Lung (tissue), 12 donors: ENCODE measurements around the gene PLCH1. TPM values are rescaled to one million over a fixed set of nuclear protein-coding genes. Genes with fewer than 3 reads are reported as not detected.

Experiments used
- ATAC-seq: fragments of 200-7000 bp; cut with Tn5 transposase; one replicate; pipeline ENCODE4 v1.9.1; 2020; ENCODE audit warnings: moderate number of reproducible peaks; ENCODE audit not compliant: insufficient read depth, low FRiP score
- DNase-seq, 3 donors: peaks; one replicate each; pipeline ENCODE4 v3.0.0-alpha.2; 2013 to 2017
- H3K27ac ChIP-seq, 2 donors: one replicate each; pipeline ENCODE4 v1.5.1; 2013; ENCODE audit warnings: mild to moderate bottlenecking in 2 of 2, moderate library complexity in 2 of 2, control low read depth in 1 of 2, inconsistent platforms in 1 of 2, low read depth in 1 of 2, low read length in 1 of 2
- H3K27me3 ChIP-seq, 3 donors: one replicate each; pipeline ENCODE4 v1.5.1; 2013; ENCODE audit warnings: low read length in 2 of 3; ENCODE audit not compliant: control insufficient read depth in 3 of 3, insufficient read depth in 3 of 3
- H3K36me3 ChIP-seq, 4 donors: one replicate each; pipeline ENCODE4 v1.5.1; 2013; ENCODE audit warnings: low read length in 4 of 4, mild to moderate bottlenecking in 1 of 4, moderate library complexity in 1 of 4; ENCODE audit not compliant: control insufficient read depth in 4 of 4, insufficient read depth in 4 of 4
- H3K4me1 ChIP-seq, 5 donors: one replicate each; pipeline ENCODE4 v1.5.1; 2013; ENCODE audit warnings: low read length in 5 of 5, mild to moderate bottlenecking in 2 of 5, moderate library complexity in 1 of 5; ENCODE audit not compliant: control insufficient read depth in 5 of 5, insufficient read depth in 5 of 5
- H3K4me3 ChIP-seq: one replicate; pipeline ENCODE4 v1.5.1; 2013; ENCODE audit warnings: mild to moderate bottlenecking, control low read depth, moderate library complexity
- H3K9ac ChIP-seq, 2 donors: one replicate each; pipeline ENCODE4 v1.5.1; 2013; ENCODE audit warnings: low read length in 2 of 2, control low read depth in 1 of 2; ENCODE audit not compliant: insufficient read depth in 1 of 2
- H3K9me3 ChIP-seq, 4 donors: one replicate each; pipeline ENCODE4 v1.5.1; 2013; ENCODE audit warnings: low read length in 3 of 4, mild to moderate bottlenecking in 1 of 4, moderate library complexity in 1 of 4; ENCODE audit not compliant: control insufficient read depth in 4 of 4, insufficient read depth in 3 of 4
- CTCF ChIP-seq: IDR thresholded peaks from 2 replicates; pipeline ENCODE4 v1.5.1; 2012; ENCODE audit warnings: mild to moderate bottlenecking; ENCODE audit errors: control extremely low read depth, extremely low read depth
- WGBS, 2 donors: extraction: QIAGEN DNeasy Blood & Tissue Kit; methylation state at CpG; one replicate each; pipeline ENCODE4 v1.1.7; 2013; 5-methylcytosine and 5-hydroxymethylcytosine counted together
- polyA plus RNA-seq, 2 donors: library from polyadenylated mRNA; stranded (reverse); fragments of 200-250 nt; gene quantifications; one replicate each; pipeline ENCODE4 v1.2.1, GENCODE V29; 2013
- total RNA-seq, 2 donors: library from RNA; depleted of rRNA in 1 of 2; stranded (reverse); fragments of >200 nt in 1 of 2; gene quantifications; one replicate each; pipeline ENCODE4 v1.2.1, GENCODE V29; 2014 to 2021
- donor health status: control.
- donor health status: control.
- donor health status: Bipolar disorder and iron deficiency.
- donor health status: healthy.
- donor health status: DM: yes; HTN: yes; CAD: no.

PLCH1 gene
- total and polyA plus RNA-seq, 4 donors: 2.5 to 22.8 (median 9.1) TPM

- H3K4me1 ChIP-seq: peaks cover 0 to 40% (median 13%) of the 10 kb centered on the region in 5 donors
- H3K4me3 ChIP-seq: no peak overlapping the region
- no peaks in the 10 kb centered on the region for H3K27me3 ChIP-seq
- no peak overlapping the region for H3K9ac ChIP-seq
- peak; percentile 81 to 93 (median 89) for DNase-seq
- TF ChIP-seq CTCF: no peak
- peak; percentile 62 for ATAC-seq
- no peaks in the 10 kb centered on the region for H3K36me3 ChIP-seq
- H3K9me3 ChIP-seq: peaks cover 0 to 4% (median 0%) of the 10 kb centered on the region in 4 donors
- no peak overlapping the region for H3K27ac ChIP-seq
These were observed 374.7 kb downstream of the PLCH1 start for GRCh38 chr3:155370198-155370597.

GRCh38 chr3:155369735-155370134 lies 375.1 kb downstream of the PLCH1 start:
- 62 to 74% methylated on average over 3 of the region's 3 CpGs for WGBS, 2 donors

GRCh38 chr3:155369244-155369643 lies 375.6 kb downstream of the PLCH1 start:
- TF ChIP-seq CTCF: no peak
- Histone ChIP-seq H3K4me1 (peaks cover 0 to 40% (median 13%) of the 10 kb centered on the region in 5 donors), H3K27ac (no peak overlapping the region), H3K9me3 (peaks cover 0 to 4% (median 0%) of the 10 kb centered on the region in 4 donors), H3K36me3 (no peaks in the 10 kb centered on the region), H3K27me3 (no peaks in the 10 kb centered on the region), H3K4me3 (no peak overlapping the region), H3K9ac (no peak overlapping the region)
- no peak for DNase-seq
- WGBS, 2 donors: 92 to 93% methylated on average over 5 of the region's 5 CpGs
- no peak for ATAC-seq

More at GRCh38 chr3:155369735-155370134, 375.1 kb downstream of the PLCH1 start:
- TF ChIP-seq CTCF: no peak
- Histone ChIP-seq H3K9ac (no peak overlapping the region), H3K27ac (no peak overlapping the region), H3K27me3 (no peaks in the 10 kb centered on the region), H3K36me3 (no peaks in the 10 kb centered on the region), H3K4me1 (peaks cover 0 to 40% (median 13%) of the 10 kb centered on the region in 5 donors), H3K4me3 (no peak overlapping the region), H3K9me3 (peaks cover 0 to 4% (median 0%) of the 10 kb centered on the region in 4 donors)
- ATAC-seq (no peak), DNase-seq (peak in 1 of 3 donors; percentile 30)

GRCh38 chr3:155368786-155369185 lies 376.1 kb downstream of the PLCH1 start:
- TF ChIP-seq CTCF: no peak
- ATAC-seq: no peak
- no peak overlapping the region for H3K9ac ChIP-seq
- no peak overlapping the region for H3K4me3 ChIP-seq
- H3K36me3 ChIP-seq: no peaks in the 10 kb centered on the region
- no peak overlapping the region for H3K27ac ChIP-seq
- peaks cover 0 to 40% (median 13%) of the 10 kb centered on the region in 5 donors for H3K4me1 ChIP-seq
- H3K9me3 ChIP-seq: peaks cover 0 to 4% (median 0%) of the 10 kb centered on the region in 4 donors
- no peaks in the 10 kb centered on the region for H3K27me3 ChIP-seq
- DNase-seq: peak in 2 of 3 donors; percentile 24 to 46
